Measurements from ENCODE around the gene OSBPL6. TPM values are rescaled to one million over a fixed set of nuclear protein-coding genes. Genes with fewer than 3 reads are reported as not detected.

Gene OSBPL6
- total RNA-seq, 1 experiment from 2014 or later = 11.6 TPM

DNA sequence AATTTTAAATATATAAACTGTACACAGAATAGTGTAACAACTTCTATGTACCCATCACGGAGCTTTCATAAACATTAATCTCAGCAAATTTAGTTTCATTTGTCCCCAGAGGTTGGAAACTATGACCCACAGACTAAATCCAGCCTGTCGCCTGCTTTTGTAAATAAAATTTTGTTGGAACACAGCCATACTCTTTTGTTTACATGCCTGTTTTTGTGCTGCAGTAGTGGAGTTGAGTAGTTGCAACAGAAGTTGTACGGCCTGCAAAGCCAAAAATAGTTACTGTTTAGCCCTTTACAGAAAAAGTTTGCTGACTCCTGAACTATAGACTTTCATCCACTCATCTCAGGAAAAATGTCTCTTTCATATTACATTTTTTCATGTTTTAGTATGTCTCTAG, 42.3 kb upstream of the OSBPL6 start (continued):
- TF ChIP-seq EGR1 (IDR thresholded peaks at IDR 0.05; ENCODE audit: low read depth) = no peak
- TF ChIP-seq EZH2 (IDR thresholded peaks at IDR 0.05) = no peak
- no peak for TF ChIP-seq CBX3 (IDR thresholded peaks at IDR 0.05; ENCODE audit: low read depth)
- TF ChIP-seq, protein P1, sequence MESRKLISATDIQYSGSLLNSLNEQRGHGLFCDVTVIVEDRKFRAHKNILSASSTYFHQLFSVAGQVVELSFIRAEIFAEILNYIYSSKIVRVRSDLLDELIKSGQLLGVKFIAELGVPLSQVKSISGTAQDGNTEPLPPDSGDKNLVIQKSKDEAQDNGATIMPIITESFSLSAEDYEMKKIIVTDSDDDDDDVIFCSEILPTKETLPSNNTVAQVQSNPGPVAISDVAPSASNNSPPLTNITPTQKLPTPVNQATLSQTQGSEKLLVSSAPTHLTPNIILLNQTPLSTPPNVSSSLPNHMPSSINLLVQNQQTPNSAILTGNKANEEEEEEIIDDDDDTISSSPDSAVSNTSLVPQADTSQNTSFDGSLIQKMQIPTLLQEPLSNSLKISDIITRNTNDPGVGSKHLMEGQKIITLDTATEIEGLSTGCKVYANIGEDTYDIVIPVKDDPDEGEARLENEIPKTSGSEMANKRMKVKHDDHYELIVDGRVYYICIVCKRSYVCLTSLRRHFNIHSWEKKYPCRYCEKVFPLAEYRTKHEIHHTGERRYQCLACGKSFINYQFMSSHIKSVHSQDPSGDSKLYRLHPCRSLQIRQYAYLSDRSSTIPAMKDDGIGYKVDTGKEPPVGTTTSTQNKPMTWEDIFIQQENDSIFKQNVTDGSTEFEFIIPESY (IDR thresholded peaks at IDR 0.05; ENCODE audit: extremely low read depth, insufficient replicate concordance, low read length) = no peak
- no peak for TF ChIP-seq SP1 (IDR thresholded peaks at IDR 0.05; ENCODE audit: low read depth)

DNA sequence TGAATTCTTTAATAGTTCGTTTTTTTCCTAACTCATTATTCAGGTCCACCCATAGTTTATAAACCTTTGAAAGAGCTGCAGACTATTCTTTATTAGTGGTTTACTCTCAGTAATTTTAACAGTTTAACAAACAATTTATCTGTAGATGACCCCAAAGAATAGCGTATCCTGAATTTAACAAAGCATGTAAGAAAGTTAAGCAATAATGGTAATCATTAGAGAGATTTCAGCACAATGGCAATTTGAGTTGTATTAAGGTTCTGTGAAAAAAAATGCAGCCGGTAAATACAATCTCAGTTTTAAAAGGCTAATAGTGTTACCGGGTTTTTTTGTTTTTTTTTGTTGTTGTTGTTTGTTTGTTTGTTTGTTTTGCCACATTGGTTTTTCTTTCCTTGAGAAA, 41.8 kb upstream of the OSBPL6 start:
- peak overlapping the region; percentile 54 for H2AFZ ChIP-seq (ENCODE audit: low read depth, low read length, poor library complexity, severe bottlenecking)
- intact Hi-C loops (cut with micrococcal nuclease) = no loop called here
- ATAC-seq = no peak

More for the DNA sequence above, 41.8 kb upstream of the OSBPL6 start:
- no peaks in the 10 kb centered on the region for H3K9me3 ChIP-seq (ENCODE audit: control insufficient read depth in 1 of 2, insufficient read depth in 1 of 2, low read depth in 1 of 2, low read length in 2 of 2)
- no peaks in the 10 kb centered on the region for H3K4me1 ChIP-seq (ENCODE audit: control insufficient read depth in 1 of 2, insufficient read depth in 2 of 2, low read length in 2 of 2)
- ChIA-PET CTCF (no interaction called here), RAD21 (ENCODE audit: low non-redundant PET in 1 of 2, low total read pairs in 2 of 2, uncharacterized antibody in 2 of 2, unreplicated experiment in 2 of 2) (no interaction called here), POLR2A (no interaction called here)
- no peak overlapping the region for H3K9ac ChIP-seq (ENCODE audit: low read length)
- BruUV-seq (replicated peaks) = no TSS peak
- H4K20me1 ChIP-seq (ENCODE audit: insufficient read depth) = no peaks in the 10 kb centered on the region
- H3K4me2 ChIP-seq (ENCODE audit: low read length) = no peak overlapping the region
- no peaks in the 10 kb centered on the region for H3K79me2 ChIP-seq (ENCODE audit: insufficient read depth, low read length)
- no peak overlapping the region for H3K27ac ChIP-seq (ENCODE audit: low read depth, low read length)
- H3K9me2 ChIP-seq (ENCODE audit: insufficient read depth) = no peaks in the 10 kb centered on the region
- no peaks in the 10 kb centered on the region for H3K36me3 ChIP-seq (ENCODE audit: control insufficient read depth in 1 of 2, insufficient read depth in 2 of 2, low read length in 2 of 2)
- TF ChIP-seq RAD21 (IDR thresholded peaks at IDR 0.05; ENCODE audit: low read depth) = no peak
- no peak for TF ChIP-seq JUND (IDR thresholded peaks at IDR 0.05)
- no peak for TF ChIP-seq POLR2A (IDR thresholded peaks at IDR 0.05; ENCODE audit: borderline replicate concordance, extremely low read depth, insufficient read depth, insufficient read length)
- TF ChIP-seq, protein P2, sequence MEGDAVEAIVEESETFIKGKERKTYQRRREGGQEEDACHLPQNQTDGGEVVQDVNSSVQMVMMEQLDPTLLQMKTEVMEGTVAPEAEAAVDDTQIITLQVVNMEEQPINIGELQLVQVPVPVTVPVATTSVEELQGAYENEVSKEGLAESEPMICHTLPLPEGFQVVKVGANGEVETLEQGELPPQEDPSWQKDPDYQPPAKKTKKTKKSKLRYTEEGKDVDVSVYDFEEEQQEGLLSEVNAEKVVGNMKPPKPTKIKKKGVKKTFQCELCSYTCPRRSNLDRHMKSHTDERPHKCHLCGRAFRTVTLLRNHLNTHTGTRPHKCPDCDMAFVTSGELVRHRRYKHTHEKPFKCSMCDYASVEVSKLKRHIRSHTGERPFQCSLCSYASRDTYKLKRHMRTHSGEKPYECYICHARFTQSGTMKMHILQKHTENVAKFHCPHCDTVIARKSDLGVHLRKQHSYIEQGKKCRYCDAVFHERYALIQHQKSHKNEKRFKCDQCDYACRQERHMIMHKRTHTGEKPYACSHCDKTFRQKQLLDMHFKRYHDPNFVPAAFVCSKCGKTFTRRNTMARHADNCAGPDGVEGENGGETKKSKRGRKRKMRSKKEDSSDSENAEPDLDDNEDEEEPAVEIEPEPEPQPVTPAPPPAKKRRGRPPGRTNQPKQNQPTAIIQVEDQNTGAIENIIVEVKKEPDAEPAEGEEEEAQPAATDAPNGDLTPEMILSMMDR (IDR thresholded peaks at IDR 0.05 in 2 of 3, conservative IDR thresholded peaks at IDR 0.05 in 1 of 3; ENCODE audit: borderline replicate concordance in 1 of 3, insufficient read depth in 1 of 3, low read depth in 2 of 3, low read length in 2 of 3) = no peak
- TF ChIP-seq, protein P3, sequence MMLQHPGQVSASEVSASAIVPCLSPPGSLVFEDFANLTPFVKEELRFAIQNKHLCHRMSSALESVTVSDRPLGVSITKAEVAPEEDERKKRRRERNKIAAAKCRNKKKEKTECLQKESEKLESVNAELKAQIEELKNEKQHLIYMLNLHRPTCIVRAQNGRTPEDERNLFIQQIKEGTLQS (IDR thresholded peaks at IDR 0.05) = no peak
- no peak for TF ChIP-seq ELF1 (IDR thresholded peaks at IDR 0.05; ENCODE audit: borderline replicate concordance, low read depth)
- no peak for TF ChIP-seq SRF (IDR thresholded peaks at IDR 0.05; ENCODE audit: low read depth)
- TF ChIP-seq CEBPB (IDR thresholded peaks at IDR 0.05; ENCODE audit: low read depth) = no peak
- TF ChIP-seq SIN3A (IDR thresholded peaks at IDR 0.05; ENCODE audit: low read depth) = no peak
- no peak overlapping the region for H3K4me3 ChIP-seq (replicated peaks in 1 of 2; ENCODE audit: low read depth in 1 of 2, low read length in 2 of 2)
- no peaks in the 10 kb centered on the region for H3K27me3 ChIP-seq (ENCODE audit: insufficient read depth, low read length)
- DNase-seq (ENCODE audit: low read depth, low spot score) = no peak

Measured in HCT116 (cell line).